Measurements from ENCODE around the gene C9orf152. TPM values are rescaled to one million over a fixed set of nuclear protein-coding genes. Genes with fewer than 3 reads are reported as not detected.

C9orf152 gene
- total RNA-seq, 6 experiments from 2014 or later: not detected

GRCh38 chr9:110178281-110178680, 29.7 kb downstream of the C9orf152 start:
- Mint-ChIP-seq H3K36me3 (ENCODE audit: low read depth) (peaks cover 5% of the 10 kb centered on the region), H3K27ac (no peak overlapping the region), H3K4me1 (ENCODE audit: low read depth) (peaks cover 41% of the 10 kb centered on the region), H3K4me3 (no peak overlapping the region), H3K9me3 (no peaks in the 10 kb centered on the region), H3K27me3 (ENCODE audit: insufficient read depth) (peaks cover 14% of the 10 kb centered on the region)
- no peak for TF ChIP-seq CTCF (IDR thresholded peaks at IDR 0.05)
- DNase-seq: no peak

- peaks cover 23% of the 10 kb centered on the region for H3K27me3 Mint-ChIP-seq (ENCODE audit: insufficient read depth)
- peaks cover 3% of the 10 kb centered on the region; the same call in 1 of the 2 replicates for H3K9me3 Mint-ChIP-seq
- peaks cover 27% of the 10 kb centered on the region for H3K36me3 Mint-ChIP-seq (ENCODE audit: low read depth)
- peak; percentile 30 for TF ChIP-seq CTCF (IDR thresholded peaks at IDR 0.05)
- no peak overlapping the region for H3K4me3 Mint-ChIP-seq
- no peak for DNase-seq
- peak overlapping the region; percentile 22 for H3K27ac Mint-ChIP-seq
- peaks cover 35% of the 10 kb centered on the region for H3K4me1 Mint-ChIP-seq (ENCODE audit: low read depth)
Measured at GRCh38 chr9:110175275-110175968, 32.5 kb downstream of the C9orf152 start.

GRCh38 chr9:110173322-110173642, 34.7 kb downstream of the C9orf152 start:
- Mint-ChIP-seq H3K9me3 (peaks cover 6% of the 10 kb centered on the region; the same call in 1 of the 2 replicates), H3K36me3 (ENCODE audit: low read depth) (peaks cover 47% of the 10 kb centered on the region), H3K4me1 (ENCODE audit: low read depth) (peaks cover 36% of the 10 kb centered on the region), H3K27ac (no peak overlapping the region), H3K4me3 (no peak overlapping the region), H3K27me3 (ENCODE audit: insufficient read depth) (peaks cover 25% of the 10 kb centered on the region)
- no peak for TF ChIP-seq CTCF (IDR thresholded peaks at IDR 0.05)
- DNase-seq: no peak

- Mint-ChIP-seq H3K36me3 (ENCODE audit: low read depth) (peaks cover 51% of the 10 kb centered on the region), H3K4me1 (ENCODE audit: low read depth) (peaks cover 37% of the 10 kb centered on the region), H3K9me3 (peaks cover 6% of the 10 kb centered on the region; the same call in 1 of the 2 replicates), H3K27ac (0 out of 2 replicates have a peak overlapping the region, but pooled peaks have one; percentile 46), H3K4me3 (peak overlapping the region; percentile 32; the same call in 1 of the 2 replicates), H3K27me3 (ENCODE audit: insufficient read depth) (peaks cover 19% of the 10 kb centered on the region)
- TF ChIP-seq CTCF (IDR thresholded peaks at IDR 0.05): no peak
- DNase-seq: no peak
Measured at GRCh38 chr9:110170357-110171257, 37.4 kb downstream of the C9orf152 start.

- Mint-ChIP-seq H3K27ac (no peak overlapping the region), H3K9me3 (peaks cover 6% of the 10 kb centered on the region; the same call in 1 of the 2 replicates), H3K36me3 (ENCODE audit: low read depth) (peaks cover 48% of the 10 kb centered on the region), H3K4me1 (ENCODE audit: low read depth) (peaks cover 26% of the 10 kb centered on the region), H3K4me3 (no peak overlapping the region), H3K27me3 (ENCODE audit: insufficient read depth) (peaks cover 14% of the 10 kb centered on the region)
- DNase-seq: no peak
- no peak for TF ChIP-seq CTCF (IDR thresholded peaks at IDR 0.05)
Measured at GRCh38 chr9:110168486-110168885, 39.5 kb downstream of the C9orf152 start.
